Fibroblast of skin of right biceps (primary cell): ENCODE data around the gene NF2.

Experiments
- DNase-seq: peaks from one replicate; pipeline ENCODE4 v3.0.0-alpha.2; 2013

The NF2 gene

DNA sequence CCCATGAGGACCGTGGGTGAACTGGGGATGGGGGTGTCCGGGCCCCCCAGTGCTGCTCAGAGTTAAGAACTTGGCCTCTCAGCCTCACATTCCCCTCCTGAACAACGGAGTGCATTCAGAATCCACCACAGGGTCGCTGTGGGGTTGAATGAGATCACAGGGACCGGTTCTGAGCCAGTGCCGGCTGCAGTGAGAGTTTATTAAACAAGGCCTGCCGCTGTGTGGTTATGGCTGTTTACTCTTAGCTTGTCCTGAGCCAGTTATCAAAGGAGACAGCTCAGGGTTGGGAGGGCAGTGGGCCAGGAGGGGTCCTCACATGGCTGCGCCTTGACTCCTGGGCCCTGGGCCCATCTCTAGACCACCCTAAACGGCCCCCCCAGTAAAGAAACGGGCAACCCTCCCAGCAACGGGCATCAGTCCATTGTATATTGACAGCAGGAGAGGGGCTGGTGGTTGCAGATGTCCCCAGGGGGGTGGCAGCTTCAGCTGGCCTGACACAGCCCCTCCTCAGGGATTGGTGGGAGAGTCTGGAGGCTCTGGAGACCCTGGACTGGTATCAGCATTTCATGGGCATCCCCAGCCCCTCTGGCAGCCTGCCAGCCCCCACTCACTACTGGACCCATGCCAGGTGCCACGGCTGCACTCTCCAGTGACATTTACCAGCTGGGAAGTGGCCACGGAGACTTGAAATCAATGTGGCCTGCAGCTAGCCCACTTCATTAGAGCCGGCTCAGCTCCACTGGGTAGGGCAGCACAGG, 101.3 kb downstream of the NF2 start:
- peak; percentile 15 for DNase-seq

DNA sequence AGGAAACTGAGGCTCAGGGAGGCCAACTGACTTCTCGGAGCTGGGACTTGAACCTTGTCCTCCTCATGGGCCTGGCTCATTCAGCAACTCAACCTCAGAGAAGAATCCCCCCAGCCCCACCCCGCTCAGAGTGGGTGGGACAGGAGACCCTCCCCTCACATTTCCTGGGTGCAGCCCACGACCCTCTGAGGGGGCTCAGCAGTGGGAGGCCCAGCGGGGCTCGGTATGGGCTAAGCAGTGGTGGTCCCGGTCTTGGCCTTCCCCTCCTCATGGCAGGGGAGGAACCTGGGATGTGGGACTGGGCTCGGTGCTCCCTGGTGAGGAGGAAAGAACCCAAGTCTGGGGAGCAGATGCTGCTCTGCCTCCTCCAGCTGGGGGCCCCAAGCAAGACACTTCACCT, 102.2 kb downstream of the NF2 start:
- DNase-seq, result no peak

DNA sequence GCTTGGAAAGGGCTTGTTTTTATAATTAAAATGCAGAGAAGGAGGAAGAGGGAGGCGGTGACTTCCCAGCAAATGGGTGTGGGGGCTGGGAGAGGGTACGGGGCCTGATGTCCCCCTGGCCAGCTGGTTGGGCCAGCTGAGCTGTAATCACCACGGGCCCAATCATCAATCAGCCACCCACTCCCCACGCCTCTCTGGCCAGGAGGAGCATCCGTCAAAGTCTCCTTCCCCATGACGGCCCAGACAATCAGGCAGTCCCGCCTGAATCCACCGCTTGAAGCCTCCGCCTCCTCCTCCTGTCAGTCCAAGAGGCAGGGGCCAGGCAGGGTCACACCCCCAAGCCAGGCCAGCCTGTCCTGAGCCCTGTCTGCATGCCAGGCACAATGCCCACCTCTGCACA, 103.1 kb downstream of the NF2 start:
- DNase-seq, result no peak

DNA sequence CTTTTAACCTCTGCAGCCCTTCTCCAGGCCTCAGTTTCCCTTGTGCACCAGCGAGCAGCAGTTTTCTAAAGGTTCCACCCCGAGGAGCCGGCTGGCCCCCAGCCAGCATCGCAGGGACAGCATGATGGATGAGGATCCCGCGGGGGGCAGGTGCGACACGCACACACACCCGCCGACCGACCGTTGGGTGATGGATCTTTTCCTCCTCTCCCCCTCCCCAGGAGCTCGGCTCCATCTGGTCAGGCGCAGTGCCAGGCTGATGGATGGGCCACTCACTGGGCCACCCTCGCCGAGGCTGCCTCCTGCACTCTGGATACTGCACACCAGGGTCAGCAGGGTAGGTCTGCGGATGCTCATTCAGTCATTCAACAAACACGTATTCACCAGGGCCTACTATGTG, 103.6 kb downstream of the NF2 start:
- DNase-seq, result no peak

DNA sequence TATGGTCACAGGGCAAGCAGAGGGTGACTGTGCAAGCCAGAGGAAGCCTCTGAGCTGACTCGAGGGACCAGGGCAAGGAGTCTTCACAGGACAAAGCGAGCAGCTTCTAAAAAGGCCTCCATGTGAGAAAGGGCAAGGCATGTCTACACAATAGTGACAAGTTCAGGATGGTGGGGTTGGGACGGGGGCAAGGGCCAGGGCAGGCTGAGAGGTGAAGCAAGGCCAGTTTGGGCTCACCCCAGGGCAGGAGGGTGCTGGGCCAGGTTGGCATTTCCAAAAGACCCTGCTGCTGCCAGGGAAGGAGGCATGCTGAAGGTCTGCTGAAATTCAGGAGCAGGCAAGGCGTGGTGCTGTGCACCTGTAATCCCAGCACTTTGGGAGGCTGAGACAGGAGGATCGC, 104.0 kb downstream of the NF2 start:
- no peak for DNase-seq

DNA sequence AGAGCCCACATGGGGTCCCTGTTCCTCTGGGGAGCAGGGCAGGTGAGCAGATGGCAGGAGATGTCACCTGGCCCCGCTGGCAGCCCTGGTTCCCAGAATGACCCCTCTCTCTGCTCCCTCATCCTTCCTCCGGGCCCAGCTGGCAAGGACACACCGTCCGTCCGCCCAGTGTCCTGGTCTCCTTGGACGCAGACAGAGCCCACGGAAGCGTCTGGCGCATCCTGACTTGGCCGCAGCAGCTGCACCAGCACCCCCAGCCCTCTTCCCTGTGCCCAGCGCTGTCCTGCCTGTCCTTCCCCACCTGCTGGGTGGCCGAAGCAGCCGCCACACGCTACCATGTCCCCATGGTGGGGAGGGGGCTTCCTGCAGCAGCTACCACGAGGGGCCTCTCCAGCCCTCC, 106.8 kb downstream of the NF2 start:
- DNase-seq, result no peak

DNA sequence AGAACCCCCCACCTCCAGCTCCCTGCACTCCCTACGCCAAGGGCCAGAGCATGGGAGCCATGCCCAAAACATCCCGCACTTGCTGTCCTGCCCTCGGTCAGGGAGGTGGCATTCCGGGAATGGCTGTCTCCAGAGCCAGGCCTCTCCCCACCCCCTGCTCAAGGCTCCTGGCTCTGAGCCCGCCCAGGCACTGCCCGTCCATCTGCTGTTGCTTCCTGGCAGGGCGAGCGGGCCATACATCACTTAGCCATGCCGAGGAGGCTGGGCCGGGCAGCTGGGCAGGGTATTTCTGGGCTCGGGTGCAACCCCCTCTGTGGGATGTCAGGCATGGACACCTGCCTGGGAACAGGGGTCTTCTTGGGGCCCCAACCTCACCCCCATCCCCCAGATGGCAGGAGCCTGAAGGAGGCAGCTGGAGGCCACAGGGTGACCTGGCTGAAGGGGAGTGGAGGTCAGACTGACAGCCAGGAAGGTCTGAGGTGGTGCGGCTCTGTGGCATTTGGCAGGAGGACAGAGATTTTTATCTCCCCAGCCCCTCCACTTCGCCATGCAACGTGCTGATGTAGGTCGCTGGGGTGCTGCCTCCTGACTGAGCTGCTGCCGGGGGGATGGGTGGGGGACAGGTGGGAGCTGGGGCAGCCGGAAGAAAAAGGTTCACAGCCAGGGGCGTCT, 107.6 kb downstream of the NF2 start:
- no peak for DNase-seq

DNA sequence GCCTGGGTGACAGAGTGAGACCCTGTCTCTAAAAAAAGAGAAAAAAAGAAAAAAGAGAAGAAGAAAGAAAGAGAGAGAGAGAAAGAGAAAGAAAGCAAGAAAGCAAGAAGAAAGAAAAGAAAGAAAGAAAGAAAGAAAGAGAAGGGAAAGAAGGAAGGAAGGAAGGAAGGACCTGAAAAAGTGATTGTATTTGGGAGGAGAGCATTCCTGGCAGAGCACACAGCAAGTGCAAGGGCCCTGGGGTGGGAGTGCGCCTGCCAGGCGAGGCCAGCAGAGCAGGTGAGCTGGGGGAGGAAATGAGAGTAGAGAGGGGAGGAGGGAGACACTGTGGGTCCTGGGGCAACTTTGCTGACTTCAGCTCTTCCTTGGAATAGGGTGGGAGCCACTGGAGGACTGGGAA, 108.7 kb downstream of the NF2 start:
- DNase-seq, result no peak

DNA sequence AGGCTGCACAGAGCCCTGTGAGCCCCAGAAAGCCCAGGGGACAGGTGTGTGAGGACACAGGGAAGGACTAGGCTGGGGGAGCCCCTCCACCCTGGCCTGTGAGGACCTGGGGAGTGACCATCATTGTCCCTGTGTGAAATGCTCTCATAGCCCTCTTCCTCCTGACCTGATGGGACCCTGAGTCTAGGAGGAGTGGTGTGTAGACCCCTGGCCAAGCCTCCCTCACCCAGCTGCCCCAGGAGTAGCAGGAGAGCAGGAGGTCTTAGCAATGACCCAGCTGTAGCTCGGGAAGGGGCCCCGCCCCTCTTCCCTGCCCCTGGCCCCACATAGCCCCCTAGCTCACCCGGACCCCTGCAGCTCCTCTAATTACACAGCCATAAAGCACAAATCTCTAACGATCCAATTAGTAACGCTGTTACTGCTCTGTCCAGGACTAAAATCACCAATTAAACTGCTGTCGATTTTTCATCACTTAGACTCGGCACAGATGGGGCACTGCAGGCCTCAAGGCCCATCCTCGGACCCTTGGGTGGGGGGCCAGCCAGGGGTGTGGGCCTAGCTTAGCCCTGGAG, 109.8 kb downstream of the NF2 start:
- DNase-seq, result no peak

DNA sequence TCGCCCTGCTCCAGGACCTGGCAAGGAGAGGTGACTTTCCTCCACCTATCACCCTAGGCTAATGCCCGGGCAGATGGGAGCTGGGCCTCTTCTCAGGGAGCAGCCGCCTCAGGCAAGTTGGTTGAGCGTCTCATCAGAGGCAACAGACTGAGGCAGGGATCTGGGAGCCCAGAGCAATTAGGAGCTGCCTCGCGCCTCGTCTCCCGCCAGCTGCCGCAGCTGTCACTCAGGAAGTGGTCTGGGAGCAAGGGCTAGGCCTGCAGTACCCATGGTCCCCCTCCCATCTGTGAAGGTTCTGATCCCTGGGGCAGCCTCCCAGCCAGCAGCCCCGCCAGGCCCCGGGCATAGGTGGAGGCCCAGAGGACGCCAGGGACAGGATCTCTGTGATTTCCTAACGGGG, 111.8 kb downstream of the NF2 start:
- no peak for DNase-seq

DNA sequence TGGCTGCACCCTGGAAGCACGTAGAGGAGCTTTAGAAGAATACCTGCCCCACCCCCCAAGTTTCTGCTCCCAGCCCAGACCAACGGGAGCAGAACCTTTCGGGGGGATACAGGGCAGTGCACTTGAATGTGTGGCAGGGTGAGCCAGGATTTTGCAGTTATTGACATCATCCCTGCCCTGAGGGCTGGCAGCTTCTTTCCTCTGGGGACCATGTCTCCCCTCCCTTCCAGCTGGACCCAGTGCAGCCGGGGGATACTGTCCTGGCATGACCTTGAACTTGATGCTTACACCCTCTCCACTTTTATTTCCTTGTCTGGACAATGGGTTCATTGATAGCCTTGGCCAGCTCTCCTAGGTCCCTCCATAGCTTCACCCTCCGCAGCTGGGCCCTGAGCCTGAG, 112.3 kb downstream of the NF2 start:
- no peak for DNase-seq

DNA sequence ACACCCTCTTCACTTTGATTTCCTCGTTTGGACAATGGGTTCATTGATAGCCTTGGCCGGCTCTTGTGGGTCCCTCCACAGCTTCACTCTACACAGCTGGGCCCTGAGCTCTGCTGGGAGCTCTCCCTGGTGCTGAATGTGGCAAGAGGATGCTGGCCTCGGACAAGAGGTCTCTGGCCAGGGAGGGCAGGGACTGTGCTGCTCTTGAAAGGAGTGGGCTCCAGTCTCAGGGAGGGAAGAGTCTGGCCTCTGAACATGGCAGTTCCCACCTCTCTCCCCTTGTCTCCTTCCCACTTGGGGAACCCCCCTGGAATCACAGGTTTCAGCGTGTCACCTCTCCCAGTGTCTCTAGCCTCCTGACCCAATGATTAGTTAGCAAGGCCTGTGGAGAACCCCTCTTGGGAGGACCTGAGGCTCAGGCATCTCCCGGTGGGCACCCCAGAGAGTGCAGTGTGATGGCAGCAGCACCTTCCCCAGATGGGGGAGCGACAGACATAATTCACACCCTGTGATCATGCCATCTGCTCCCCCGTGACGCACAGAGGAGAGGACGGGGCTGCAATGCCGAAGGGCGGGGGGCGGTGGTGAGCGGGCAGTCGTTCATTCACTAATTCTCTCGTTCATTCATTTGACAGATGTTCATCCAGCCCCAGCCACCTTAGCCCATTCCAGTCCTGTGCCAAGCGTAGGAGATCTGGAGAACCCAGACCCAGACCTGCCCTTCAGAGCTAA, 113.5 kb downstream of the NF2 start:
- peak; percentile 65 for DNase-seq

DNA sequence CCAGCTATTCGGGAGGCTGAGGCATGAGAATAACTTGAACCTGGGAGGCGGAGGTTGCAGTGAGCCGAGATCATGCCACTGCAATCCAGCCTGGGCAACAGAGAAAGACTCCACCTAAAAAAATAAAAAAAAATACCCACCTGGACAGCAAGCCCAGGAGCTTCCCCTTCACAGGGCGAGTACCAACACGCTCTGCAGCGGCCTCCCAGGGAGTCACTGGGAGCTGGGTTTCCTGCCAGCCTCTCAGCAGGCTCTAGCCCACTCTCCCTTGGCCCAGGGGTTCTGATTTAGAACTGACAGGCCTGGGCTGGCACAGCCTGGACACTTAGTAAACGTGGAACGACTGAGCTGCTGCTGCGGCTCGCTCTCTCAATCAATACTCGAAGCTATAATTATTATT, 114.4 kb downstream of the NF2 start:
- DNase-seq, result no peak

DNA sequence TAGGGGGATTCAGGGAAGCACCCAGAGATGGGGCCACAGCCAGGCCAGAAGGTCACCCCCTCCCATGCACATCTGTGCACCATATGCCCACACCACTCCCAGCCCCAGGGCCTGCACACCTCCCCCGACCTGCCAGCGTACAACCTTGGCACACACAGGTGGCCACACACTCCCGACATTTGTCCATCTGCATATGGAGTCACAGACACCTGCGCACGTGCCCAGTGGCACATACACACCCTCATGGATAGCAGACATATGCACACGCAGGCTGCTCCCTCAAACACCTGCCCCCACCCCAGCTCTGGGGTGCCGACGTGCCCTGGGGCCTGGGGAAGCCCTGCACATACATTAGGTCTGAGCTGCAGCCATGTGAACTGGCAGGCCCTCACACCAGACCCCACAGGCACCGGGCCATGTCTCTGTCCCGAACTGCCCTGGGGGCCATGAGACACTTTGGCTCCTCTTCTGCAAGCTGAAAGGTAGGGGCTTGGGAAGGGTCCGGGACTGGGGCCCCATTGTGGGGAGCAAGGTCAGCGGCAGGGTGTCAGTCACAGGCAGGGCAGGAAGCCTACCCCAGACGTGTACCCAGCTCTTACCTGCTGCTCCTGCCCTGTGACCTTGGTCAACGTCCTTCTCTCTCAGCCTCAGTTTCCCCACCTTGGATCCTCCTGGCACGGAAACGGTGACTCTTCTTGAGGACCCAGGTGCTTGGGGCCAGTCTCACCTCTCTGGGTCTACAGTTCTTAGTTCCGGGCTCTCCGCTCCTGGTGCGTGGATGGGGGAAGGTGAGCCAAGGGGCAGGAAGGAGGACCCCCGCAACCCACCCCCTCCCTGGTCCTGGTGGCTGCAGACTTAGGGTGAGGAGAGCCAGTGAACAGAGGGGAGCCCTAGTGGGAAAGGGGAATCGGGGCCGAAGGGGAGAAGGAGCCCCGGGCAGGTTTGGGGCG, 115.8 kb downstream of the NF2 start:
- no peak for DNase-seq

DNA sequence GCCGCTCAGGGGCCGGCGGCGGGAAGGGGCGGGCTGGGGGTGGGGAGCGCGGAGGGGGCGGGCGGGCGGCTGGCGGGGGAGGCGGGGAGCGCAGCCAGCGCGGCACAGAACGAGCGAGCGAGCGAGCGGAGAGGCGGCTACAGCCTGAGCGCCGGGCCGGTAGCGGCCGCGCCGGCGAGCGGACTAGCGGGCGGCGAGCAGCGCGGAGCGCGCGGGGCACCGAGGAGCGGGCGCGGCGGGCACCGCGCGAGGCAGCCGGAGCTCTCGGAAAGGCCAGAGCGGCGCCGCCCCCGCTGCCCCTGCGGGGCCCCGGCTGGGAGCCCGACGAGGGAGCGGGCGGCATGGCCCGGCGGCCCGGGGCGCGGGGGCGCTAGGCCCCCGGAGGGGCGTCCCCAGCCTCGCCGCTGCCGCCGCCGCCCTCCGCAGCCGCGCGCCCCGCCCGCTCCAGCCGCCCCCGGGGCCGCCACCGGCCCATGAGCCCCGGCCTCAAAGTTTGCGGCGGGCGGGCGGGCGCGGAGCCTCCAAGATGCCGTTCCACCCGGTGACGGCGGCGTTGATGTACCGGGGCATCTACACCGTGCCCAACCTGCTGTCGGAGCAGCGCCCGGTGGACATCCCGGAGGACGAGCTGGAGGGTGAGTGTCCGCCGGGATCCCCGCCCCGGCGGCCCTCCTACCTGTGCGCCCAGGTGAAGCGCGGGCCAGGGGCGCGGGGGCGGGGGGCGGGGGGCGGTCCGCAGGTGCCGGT, 116.6 kb downstream of the NF2 start, which contains the start of gene CABP7:
Gene CABP7 (plus strand): TSS at position 105 of the 747 bp plus-strand sequence. CDS start 422 bp downstream, at position 527.
- no peak for DNase-seq

DNA sequence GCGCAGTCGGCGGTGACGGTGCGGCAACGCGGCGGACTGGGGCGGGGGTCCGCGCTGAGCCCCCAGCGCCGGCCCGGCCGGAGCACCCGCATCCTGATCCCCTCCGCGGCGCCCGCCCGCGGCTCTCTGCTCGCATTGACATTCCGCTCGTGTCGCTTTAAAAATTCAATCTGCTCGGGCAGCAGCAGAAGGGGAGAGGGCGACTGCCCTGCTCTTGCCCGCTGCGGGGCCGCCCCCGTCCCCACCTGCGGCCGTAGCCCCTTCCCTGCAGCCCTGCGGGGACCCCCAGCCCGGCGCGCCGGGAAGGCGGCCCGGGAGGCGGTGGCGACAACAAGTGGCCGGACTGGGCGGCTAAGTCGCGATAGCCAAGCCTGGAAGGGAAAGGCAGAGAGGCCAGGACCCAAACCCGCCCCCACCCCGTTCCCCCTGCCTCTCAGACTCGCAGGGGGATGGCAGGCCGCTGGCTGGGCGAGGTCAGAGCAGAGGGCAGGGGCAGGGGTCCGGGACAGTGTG, 117.4 kb downstream of the NF2 start:
- no peak for DNase-seq

DNA sequence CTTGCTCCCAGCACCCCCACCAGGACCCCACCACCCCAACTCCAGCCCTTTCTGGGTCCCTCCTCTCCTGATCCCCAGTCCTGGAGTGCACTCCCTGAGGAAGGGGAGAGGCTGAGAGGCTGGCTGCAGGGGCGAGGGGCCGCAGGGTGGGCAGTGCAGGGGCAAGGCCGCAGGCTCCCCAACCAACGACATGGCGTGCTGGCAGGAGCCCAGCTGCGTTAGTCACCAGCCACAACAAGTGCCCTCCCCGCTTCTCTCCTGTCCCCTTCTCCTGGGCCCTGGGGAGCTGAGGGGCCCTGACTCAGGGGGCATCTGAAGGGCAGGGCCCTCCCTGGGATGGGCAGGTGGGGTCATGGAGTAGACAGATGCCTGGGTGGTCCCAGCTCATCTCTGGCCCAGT, 118.7 kb downstream of the NF2 start:
- no peak for DNase-seq

DNA sequence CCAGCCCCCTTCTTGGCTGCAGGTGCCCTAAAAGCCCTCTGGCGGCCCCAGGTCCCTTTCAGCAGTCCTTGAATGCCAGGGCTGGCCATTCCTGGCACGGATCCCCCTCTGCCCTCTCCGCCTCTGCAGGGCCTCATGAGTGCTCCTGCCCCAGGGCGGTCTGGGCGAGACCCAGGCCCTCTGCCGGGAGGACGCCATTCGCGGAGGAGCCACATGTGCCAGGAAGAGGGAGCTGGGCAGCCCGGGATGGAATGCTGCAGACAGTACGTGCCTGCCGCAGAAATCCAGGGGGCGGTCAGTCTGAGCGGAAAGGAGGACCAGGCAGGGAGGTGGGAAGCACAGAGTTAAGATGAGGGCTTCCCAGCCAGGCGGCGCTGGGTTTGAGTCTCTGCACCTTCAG, 119.2 kb downstream of the NF2 start:
- no peak for DNase-seq

DNA sequence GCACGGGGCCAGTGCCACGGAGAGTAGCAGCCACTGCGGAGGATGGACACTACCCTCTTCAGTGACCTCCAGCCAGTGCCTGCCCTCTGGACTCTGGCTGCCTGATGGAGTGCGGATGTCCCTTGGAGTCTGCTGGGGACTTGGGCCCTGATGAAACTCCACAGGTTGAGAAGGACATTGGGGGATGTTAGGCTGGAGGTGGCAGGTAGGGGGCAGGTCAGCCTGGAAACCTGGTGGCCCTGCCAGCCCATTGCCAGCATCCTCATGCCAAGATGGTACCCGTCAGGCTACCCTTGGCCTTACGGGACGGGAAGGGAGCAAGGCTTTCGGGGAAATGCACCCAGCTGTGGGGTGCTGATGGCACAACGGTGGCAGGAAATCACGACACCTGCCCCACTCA, 120.3 kb downstream of the NF2 start:
- DNase-seq, result no peak

DNA sequence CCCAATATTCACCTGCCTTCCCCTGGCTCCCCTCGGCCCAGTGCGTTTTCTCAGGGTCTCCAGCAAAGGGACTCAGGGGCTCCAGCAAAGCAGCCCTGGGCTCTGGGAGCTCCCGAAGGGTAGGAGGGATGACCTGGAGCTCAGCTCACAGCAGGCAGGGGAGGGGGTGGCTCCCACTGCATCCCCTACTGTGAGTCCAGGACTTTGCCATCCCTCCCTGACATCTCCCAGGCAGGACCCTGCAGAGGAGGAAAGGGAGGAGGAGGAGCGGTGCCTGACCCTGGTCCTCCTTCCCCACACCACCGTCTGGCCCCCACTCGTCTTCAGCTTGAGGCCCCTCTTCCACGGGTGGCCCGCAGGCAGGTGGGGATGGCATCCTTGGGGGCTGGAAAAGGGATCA, 121.4 kb downstream of the NF2 start:
- DNase-seq, result no peak

DNA sequence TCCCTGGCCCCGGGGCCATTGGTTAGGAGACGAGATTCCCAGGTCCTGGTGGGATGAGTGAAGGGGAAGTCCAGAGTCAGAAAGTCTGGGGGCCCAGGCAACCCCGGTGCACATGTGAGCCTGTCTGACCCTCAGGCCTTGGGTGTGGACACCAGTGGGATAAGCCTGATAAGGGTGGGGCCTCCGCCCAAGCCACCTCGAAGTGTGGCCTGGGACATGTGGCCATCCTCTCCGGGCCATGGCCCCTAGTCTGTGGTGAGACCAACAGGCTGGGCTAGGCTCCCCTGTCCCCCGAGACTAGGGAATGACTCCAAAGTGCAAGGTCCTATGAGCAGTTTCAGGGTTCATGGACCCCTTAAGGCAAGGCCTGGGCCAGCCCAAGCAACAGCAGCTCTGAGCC, 122.7 kb downstream of the NF2 start:
- no peak for DNase-seq
